DMS79 (cell line): ENCODE measurements around the gene DHX38.
"Not testable (repeated sequence)": the region's sequence is repeated elsewhere in the genome, so short reads cannot be mapped to it uniquely, and the experiment has no call there.

Experiments
- DNase-seq: peaks from one replicate; lab custom pipeline; 2025; lab: John Stamatoyannopoulos, UW

Gene DHX38

DNA sequence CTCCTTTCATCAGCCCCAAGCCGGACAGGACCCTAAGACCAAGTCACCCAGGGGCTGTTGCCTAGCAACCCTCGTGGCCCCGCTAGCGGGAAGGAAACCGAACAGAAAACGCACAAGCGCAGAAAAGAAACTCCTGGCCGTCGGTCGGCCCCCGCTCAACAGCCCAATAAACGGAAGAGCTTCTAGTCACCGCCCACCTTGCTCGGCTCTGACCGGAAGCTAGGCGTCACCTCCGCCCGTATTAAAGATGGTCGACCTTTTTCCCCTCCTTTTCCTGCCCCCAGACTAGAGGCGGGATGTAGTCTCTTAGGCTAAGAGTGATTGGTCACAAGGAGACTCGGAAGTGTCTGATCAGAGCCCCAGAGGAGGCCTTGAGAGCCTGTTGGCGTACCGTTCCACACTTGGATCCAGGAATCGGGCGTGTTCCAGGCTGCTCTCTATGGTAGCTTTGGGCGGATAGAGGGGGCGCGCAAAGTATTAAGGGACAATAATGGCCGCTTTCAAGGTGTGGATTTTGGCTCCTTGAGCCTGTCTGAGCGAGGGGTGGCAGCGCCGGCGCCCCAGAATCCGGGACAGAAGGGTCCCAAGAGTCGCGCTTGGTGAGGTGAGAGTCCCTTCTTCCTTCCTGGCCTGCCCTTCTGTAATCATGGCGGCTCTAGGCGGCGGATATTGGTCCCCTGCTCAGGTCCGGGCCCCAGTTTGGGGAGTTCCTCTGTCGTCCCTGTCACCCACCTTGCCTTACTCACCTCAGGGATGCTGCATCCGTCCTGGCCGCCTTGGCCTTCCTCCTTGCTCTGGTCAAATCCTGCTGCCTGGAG, at the start of gene DHX38, which contains the start of gene TXNL4B:
DHX38 (plus strand) TSS at position 400 of the 818 bp plus-strand sequence. CDS start 2,311 bp downstream, outside the sequence.
TXNL4B (minus strand) TSS at position 173 of the 818 bp plus-strand sequence. CDS start 2,871 bp downstream, outside the sequence.
- DNase-seq = peak; percentile 92

DNA sequence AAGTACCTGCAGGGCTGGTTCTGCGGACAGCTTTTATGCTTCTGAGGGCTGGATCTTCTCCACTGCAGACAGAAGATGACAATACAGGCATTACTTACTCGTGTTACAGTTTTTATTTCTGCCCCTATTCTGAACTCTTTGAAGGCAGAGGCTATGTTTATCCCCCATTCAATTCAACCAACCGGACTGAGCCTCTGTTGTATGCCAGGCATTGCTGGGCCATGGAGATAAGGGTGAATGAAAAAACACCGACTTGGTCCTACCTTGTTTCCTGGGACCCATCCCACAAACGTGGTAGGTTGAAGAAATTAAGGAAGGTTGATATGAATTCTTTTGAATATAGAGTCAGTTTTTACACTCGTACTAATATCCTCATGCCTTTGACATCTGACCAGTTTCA, 49.4 kb upstream of the DHX38 start:
- no peak for DNase-seq

DNA sequence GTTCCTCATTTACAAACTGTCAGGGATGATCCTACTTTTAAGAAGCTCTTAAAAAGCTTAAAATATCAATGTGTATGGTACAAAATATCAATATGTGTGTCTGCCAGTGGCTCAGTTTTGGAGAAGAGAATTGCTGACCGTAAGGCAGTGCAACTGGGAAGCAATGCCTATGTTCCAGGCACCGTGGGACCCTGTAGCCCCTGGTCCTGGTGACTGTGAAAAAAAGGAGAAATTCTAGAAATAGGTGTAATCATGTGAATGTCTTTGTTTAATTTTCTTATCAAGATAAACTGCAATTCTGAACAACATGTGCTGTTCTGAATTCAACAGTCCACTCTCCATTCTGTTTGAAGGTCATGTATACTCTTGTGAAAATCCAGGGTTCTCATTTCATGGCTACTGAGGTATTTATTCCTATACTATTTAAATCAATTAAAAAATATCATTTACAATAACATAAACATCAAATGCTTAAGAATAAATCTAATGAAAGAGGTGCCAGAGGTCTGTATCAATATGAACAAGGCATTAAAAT, 48.8 kb upstream of the DHX38 start:
- DNase-seq = no peak

DNA sequence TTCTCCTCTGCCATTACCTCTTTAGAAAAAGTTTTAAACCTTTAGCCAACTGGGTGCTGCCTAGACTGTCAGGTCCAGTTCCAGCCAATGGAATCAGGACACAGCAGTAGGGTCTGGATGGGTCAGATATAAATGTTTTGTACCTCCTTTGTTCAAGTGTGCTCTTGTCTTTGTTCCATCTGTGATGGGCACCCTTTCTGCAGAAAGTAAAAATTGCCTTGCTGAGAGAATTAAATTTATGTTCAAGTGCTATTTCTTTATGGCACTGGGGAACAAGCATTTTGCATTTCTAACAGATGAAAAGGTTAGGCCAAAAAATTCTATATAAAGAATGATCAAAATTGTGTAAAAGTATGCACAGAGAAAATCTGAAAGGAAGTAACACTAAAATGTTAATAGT, 44.5 kb upstream of the DHX38 start:
- no peak for DNase-seq

DNA sequence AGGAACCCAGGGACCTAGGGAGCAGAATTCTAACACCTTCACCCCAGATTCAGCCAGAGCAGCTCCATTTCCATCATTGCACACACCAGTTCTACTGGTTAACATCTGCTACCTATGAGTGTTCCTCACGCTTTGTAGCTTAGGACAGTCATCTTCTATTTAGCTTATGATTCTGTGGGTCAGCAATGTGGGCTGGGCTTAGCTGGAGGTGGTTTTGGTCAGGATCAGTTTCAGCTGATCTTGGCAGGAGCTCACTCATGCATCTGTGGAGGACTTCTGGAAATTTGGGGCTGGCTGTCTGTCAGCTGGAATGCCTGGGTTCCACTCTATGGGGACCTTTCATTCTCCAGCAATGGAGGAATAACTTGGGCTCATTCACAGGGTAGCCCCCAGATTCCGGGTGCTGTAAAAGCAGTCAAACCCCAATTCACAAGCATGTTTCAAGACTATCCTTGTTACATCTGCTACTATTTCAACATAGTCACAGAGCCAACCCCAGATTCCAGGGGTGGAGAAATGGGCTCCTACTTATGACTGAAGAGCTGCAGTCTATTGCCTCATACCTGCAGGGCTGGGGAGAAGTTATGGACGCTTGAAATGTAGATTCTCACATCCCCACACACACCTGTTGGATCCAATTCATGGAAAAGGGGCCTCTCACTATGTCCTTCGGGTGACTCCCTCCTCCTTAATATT, 42.7 kb upstream of the DHX38 start:
- DNase-seq = no peak

DNA sequence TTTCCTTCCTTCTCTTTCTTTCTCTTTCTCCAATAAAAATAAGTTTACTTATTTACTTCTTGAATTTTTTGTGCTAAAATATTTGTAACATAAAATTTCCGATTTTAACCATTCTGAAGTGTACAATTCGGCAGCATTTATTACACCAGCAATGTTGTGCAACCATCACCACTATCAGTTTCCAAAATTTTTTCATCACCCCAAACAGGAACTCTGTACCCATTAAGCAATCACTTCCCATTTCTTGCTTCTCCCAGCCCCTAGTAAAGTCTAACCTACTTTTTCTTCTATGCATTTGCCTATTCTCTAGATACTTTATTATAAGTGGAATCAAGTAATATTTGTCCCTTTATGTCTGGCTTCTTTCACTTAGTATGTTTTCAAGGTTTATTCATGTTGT, 41.8 kb upstream of the DHX38 start:
- no peak for DNase-seq

DNA sequence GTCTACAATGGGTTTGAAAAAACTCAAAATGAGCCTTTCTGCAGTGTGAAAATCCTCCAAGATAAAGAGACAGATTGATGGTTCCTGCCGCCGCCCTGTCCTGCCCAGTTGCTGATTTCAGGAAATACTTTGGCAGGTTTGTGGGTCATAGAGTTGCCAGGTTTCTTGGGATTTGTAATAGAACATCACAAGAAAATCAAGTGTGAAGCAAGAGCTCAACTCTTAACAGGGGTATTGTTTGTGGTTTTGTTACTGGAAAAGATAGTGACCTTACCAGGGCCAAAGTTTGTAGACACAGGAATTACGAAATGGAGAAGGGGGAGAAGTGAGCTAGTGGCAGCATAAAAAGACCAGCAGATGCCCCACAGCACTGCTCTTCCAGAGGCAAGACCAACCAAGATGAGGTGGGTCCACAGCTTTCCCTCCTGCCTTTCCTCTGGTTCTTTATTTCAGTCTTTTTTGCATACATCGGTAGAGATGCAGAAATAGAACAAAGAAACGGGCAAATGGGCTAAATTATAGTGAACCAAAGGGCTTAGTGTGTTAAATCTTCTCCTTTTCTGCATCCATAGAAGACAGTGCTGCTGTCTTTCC, 39.3 kb upstream of the DHX38 start, which contains the start of gene HP:
HP (plus strand) TSS at position 252 of the 594 bp plus-strand sequence; CDS start at position 400, 148 bp downstream.
- DNase-seq = not testable (repeated sequence)

DNA sequence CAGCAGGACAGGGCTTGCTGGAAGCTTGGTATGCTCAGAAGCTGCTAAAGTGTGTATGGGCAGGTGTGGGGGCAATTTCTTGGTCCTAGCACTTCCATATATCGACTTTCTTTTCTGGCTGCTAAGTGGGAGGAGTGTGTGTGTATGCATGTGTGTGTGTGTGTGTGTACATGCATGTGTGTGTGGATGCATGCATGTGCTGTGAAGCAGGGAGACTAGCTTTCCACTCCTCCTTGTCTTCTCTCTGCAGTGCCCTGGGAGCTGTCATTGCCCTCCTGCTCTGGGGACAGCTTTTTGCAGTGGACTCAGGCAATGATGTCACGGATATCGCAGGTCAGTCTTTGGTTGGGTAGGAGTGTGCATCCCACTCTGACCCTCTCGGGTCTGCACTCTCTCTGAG, 37.7 kb upstream of the DHX38 start:
- DNase-seq = no peak

DNA sequence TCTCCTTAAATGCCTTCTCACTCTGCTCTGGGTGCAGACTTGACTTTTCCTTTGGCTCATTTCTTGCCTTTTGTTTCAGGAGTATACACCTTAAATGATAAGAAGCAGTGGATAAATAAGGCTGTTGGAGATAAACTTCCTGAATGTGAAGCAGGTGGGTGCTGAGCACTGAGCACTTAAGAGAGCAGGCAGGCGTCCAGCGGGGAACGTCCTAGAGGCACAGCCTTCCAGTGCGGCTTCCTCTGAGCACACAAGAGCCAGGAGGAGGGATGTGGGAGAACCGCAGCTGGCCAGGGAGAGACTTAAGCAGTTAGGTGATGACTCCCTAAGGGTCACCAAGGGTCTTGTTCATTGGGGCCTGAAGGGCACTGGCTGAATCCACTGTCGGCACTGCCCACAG, 36.3 kb upstream of the DHX38 start:
- DNase-seq = not testable (repeated sequence)

DNA sequence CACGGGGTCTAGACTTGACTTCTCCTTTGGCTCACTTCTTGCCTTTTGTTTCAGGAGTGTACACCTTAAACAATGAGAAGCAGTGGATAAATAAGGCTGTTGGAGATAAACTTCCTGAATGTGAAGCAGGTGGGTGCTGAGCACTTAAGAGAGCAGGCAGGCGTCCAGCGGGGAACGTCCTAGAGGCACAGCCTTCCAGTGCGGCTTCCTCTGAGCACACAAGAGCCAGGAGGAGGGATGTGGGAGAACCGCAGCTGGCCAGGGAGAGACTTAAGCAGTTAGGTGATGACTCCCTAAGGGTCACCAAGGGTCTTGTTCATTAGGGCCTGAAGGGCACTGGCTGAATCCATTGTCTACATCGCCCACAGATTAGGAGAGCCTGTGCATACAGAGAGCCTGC, 34.6 kb upstream of the DHX38 start:
- DNase-seq = not testable (repeated sequence)

DNA sequence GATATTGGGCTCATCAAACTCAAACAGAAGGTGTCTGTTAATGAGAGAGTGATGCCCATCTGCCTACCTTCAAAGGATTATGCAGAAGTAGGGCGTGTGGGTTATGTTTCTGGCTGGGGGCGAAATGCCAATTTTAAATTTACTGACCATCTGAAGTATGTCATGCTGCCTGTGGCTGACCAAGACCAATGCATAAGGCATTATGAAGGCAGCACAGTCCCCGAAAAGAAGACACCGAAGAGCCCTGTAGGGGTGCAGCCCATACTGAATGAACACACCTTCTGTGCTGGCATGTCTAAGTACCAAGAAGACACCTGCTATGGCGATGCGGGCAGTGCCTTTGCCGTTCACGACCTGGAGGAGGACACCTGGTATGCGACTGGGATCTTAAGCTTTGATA, 33.2 kb upstream of the DHX38 start:
- no peak for DNase-seq

DNA sequence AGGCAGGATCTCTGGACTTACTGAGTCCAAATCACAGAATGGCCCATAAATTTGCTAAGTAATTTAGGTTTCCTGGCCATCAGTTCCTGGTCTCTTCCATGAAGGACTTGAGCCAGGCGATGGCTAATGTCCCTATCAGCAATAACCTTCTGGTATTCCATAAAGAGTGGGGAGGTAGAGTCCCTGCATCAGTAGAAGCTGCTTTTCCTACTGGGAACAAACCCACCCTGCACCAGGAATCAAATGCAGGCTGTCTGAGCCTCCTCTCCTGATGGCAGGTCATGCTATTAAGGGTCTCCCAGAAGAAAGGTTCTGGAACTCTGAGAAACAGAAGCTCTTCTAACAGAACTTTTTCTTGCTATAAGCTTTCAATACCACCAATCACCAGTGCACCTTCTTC, 32.1 kb upstream of the DHX38 start:
- no peak for DNase-seq

DNA sequence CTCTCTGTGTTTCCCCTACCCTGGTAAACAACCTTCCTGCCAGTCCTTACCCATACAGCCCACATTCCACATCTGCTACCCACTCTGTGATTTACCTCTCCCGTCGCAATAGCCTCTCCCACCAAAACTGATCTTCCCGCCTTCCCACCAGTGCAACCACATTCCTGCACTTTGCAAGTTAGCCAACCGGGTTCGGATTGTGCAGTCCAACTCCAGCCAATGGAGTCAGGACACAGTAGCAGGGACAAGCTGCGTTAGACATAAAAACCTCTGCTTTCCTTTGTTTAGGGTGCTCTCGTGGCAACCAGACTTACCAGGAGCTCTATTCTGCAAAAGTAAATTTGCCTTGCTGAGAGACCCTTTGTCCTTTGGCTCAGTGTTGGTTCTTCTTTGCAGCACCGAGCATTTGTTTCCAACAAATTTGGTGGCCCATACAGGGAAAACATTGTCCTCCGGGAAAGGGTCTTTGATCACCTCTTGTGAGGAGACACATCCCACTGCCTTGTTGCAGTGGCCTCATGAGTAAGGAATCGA, 29.2 kb upstream of the DHX38 start:
- no peak for DNase-seq

DNA sequence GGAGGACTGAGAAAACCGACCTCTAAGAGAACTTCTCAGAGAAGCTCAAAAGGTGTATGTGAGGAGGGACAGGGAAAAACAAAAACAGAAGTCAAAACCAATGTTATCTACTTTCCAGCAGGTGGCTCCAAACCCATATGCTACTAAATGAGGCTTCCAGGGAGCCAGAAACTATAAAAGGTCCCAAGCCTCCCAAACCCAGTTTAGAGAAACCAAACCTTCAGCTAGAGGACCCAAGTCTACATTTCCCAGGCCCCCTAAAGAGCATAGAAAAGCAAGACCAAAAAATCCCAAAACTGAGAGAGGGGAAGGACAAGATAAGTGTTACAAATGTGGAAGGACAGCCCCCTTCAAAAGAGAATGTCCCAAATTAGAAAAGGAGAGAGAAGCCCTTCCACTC, 26.9 kb upstream of the DHX38 start:
- DNase-seq = no peak

DNA sequence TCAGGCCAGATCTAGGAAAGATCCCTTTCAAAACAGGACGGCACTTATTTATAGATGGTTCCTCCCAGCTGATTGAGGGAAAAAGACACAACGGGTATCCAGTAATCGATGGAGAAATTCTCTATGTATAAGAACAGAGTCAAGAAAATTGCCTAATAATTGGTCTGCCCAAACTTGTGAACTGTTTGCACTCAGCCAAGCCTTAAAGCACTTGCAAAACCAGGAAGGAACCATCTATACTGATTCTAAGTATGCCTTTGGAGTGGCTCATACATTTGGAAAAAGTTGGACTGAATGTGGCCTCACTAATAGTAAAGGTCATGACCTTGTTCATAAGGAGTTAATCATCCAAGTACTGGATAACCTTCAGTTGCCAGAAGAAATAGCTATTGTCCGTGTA, 24.7 kb upstream of the DHX38 start:
- DNase-seq = no peak

DNA sequence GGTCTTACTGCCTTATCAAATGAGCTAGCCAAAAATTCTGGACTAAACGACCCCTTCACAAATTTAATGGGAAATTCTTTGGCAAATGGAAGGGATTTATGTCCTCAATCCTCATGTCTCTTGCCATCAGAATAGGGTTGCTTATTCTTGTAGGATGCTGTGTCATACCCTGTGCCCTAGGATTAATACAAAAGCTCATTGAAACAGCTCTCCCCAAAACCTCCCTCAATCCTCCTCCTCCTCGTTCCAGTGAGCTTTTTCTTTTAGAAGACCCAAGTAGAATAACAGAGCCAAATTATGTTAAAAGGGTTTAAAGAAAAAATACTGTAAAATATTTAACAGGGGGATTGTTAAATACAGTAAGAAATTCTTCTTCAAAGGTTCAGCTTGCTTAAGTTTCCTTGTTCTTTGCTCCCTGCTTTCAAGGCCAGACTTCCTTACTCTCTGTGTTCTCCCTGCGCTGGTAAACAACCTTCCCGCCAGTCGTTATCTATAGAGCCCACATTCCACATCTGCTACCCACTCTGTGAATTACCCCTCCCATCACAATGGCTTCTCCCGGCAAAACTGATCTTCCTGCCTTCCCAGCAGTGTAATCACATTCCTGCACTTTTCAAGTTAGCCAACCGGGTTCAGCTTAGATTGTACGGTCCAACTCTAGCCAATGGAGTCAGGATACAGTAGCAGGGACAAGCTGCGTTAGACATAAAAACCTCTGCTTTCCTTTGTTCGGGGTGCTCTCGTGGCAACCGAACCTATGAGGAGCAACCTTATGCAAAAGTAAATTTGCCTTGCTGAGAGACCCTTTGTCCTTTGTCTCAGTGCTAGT, 20.9 kb upstream of the DHX38 start:
- no peak for DNase-seq

DNA sequence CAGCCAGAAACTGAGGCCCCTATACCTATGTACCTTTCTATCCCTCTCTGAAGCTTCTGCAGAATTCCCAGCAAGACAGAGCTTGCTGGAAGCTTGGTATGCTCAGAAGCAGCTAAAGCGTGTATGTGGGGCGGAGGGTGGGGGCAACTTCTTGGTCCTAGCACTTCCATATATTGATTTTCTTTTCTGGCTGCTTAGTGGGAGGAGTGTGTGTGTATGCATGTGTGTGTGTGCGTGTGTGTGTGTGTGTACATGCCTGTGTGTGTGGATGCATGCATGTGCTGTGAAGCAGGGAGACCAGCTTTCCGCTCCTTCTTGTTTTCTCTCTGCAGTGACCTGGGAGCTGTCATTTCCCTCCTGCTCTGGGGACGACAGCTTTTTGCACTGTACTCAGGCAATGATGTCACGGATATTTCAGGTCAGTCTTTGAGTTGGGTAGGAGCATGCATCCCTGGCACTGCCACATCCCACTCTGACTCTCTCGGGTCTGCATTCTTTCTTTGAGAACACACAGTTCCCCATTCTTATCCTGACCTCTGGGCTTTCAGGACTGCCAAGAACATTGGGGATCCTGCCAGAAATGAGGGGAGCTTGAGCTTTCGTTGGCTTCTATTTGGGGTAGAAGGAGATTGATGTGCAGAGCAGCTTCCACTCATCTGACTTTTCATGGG, 20.0 kb upstream of the DHX38 start:
- no peak for DNase-seq

DNA sequence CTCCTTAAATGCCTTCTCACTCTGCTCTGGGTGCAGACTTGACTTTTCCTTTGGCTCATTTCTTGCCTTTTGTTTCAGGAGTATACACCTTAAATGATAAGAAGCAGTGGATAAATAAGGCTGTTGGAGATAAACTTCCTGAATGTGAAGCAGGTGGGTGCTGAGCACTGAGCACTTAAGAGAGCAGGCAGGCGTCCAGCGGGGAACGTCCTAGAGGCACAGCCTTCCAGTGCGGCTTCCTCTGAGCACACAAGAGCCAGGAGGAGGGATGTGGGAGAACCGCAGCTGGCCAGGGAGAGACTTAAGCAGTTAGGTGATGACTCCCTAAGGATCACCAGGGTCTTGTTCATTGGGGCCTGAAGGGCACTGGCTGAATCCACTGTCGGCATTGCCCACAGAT, 18.6 kb upstream of the DHX38 start:
- DNase-seq = not testable (repeated sequence)

DNA sequence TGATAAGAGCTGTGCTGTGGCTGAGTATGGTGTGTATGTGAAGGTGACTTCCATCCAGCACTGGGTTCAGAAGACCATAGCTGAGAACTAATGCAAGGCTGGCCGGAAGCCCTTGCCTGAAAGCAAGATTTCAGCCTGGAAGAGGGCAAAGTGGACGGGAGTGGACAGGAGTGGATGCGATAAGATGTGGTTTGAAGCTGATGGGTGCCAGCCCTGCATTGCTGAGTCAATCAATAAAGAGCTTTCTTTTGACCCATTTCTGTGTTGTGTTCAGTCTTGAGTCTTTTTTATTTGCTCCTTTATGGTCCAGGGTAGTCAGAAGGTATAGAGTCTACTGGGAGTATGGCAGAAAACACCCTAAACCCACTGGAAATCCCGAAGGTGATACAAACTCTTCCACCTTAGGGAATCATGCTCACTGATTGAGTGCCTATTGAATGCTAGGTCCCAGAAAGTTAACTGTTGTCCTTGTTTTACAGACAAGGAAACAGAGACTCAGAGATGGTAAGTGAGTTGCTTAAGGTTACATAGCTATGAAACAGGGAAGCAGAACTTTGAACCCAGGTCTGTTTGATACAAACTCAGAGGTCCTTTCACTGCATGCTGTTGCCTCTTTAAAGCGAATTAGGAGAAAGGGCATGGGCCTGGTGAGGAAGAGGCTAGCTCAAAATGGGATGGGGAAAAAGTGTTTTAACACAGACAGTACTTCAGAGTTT, 16.5 kb upstream of the DHX38 start:
- not testable (repeated sequence) for DNase-seq

DNA sequence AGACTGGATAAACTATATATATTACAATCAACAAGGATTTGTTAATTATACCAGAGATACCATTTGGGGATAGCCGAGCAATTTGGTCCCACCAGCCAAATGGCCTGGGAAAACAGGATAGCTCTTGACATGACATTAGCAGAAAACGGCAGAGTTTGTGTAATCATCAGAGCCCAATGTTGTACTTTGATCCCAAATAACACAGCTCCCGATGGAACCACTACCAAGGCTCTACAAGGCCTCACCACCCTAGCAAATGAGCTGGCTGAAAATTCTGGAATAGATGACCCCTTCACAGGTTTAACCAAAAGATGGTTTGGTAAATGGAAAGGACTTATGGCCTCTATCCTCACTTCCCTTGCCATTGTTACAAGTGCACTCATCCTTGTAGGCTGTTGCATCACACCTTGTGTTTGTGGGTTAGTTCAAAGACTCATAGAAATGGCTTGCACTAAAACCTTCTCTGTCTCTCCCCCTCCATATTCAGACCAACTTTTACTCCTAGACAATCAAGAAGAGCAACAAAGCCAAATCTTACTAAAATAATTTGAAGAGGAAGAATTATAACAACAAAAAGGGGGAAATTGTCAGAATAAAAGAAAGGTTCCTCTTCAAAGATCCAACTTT, 9.8 kb upstream of the DHX38 start:
- no peak for DNase-seq
